Hepatocyte (in vitro differentiated cells): ENCODE results near the gene RBM17. TPM values are rescaled to one million over a fixed set of nuclear protein-coding genes. Genes with fewer than 3 reads are reported as not detected.

Experiments
- DNase-seq: peaks from one replicate; pipeline ENCODE4 v3.0.0-alpha.2; 2016; ENCODE audit warnings: low spot score
- H2AFZ ChIP-seq: fragments of 200-600 bp; sonication (generic); 2 replicates; pipeline ENCODE4 v1.6.0; 2016; ENCODE audit warnings: antibody characterized with exemption, mild to moderate bottlenecking
- H3K27ac ChIP-seq: fragments of 200-600 bp; sonication (generic); 2 replicates; pipeline ENCODE4 v1.5.1; 2016; ENCODE audit warnings: mild to moderate bottlenecking
- H3K27me3 ChIP-seq: fragments of 200-600 bp; sonication (generic); 2 replicates; pipeline ENCODE4 v1.6.1; 2016
- H3K36me3 ChIP-seq: fragments of 200-600 bp; sonication (generic); replicated peaks from 2 replicates; pipeline ENCODE4 v1.5.1; 2016; ENCODE audit warnings: low read depth; ENCODE audit not compliant: insufficient read depth
- H3K4me1 ChIP-seq: fragments of 200-600 bp; sonication (generic); 2 replicates; pipeline ENCODE4 v1.5.1; 2016; ENCODE audit warnings: mild to moderate bottlenecking, moderate library complexity; ENCODE audit not compliant: insufficient read depth
- H3K4me2 ChIP-seq: fragments of 200-600 bp; sonication (generic); 2 replicates; pipeline ENCODE4 v1.6.0; 2016
- H3K4me3 ChIP-seq: fragments of 200-600 bp; sonication (generic); 2 replicates; pipeline ENCODE4 v1.5.1; 2016; ENCODE audit warnings: mild to moderate bottlenecking
- H3K79me2 ChIP-seq: fragments of 200-600 bp; sonication (generic); 2 replicates; pipeline ENCODE4 v1.6.0; 2017; ENCODE audit warnings: mild to moderate bottlenecking
- H3K9me2 ChIP-seq: fragments of 200-600 bp; sonication (generic); replicated peaks from 2 replicates; pipeline ENCODE4 v1.6.0; 2017; ENCODE audit warnings: mild to moderate bottlenecking; ENCODE audit not compliant: insufficient read depth
- H3K9me3 ChIP-seq: fragments of 200-600 bp; sonication (generic); 2 replicates; pipeline ENCODE4 v1.5.1; 2016; ENCODE audit warnings: low read depth, mild to moderate bottlenecking
- H4K20me1 ChIP-seq: fragments of 200-600 bp; sonication (generic); 2 replicates; pipeline ENCODE4 v1.6.0; 2016; ENCODE audit warnings: mild to moderate bottlenecking; ENCODE audit not compliant: insufficient read depth, poor library complexity, severe bottlenecking
- CTCF ChIP-seq: fragments of 200-600 bp; sonication (generic); IDR thresholded peaks from 2 replicates; pipeline ENCODE4 v1.5.1; 2016; ENCODE audit warnings: antibody characterized with exemption, mild to moderate bottlenecking; ENCODE audit not compliant: poor library complexity
- EZH2 ChIP-seq: fragments of 200-600 bp; sonication (generic); IDR thresholded peaks from 2 replicates; pipeline ENCODE4 v1.6.1; 2016; ENCODE audit warnings: antibody characterized with exemption, mild to moderate bottlenecking, borderline replicate concordance
- EZH2phosphoT487 ChIP-seq: fragments of 200-600 bp; sonication (generic); IDR thresholded peaks from one replicate; pipeline ENCODE4 v1.6.1; 2018; ENCODE audit warnings: antibody characterized with exemption, mild to moderate bottlenecking, low read depth, moderate library complexity; ENCODE audit not compliant: unreplicated experiment, severe bottlenecking
- WGBS: methylation state at CpG from one replicate; pipeline ENCODE4 v1.1.6; 2016; ENCODE audit warnings: low lambda C conversion rate; ENCODE audit errors: missing lambda C conversion rate; 5-methylcytosine and 5-hydroxymethylcytosine counted together
- polyA plus RNA-seq: library from polyadenylated mRNA; unstranded; fragments of >200 nt; fragmentation: Nextera tagmentation; extraction: Ambion mirVana; gene quantifications from 2 replicates; pipeline ENCODE4 v1.2.1, GENCODE V29; 2016
- total RNA-seq: library from RNA; depleted of rRNA; stranded (reverse); fragments of >200 nt; gene quantifications from 2 replicates; pipeline ENCODE4 v1.2.3, GENCODE V29; 2014

The RBM17 gene
- total and polyA plus RNA-seq, 2 experiments from 2014 or later = 46.7 to 112 TPM

- 95% methylated on average over 13 of the region's 14 CpGs for WGBS
- Histone ChIP-seq H3K4me3 (no peak overlapping the region), H3K27ac (no peak overlapping the region), H3K4me1 (no peaks in the 10 kb centered on the region), H3K4me2 (no peak overlapping the region), H3K36me3 (no peaks in the 10 kb centered on the region), H3K79me2 (no peaks in the 10 kb centered on the region), H3K9me2 (no peaks in the 10 kb centered on the region), H3K9me3 (no peaks in the 10 kb centered on the region), H3K27me3 (no peaks in the 10 kb centered on the region), H4K20me1 (no peaks in the 10 kb centered on the region), H2AFZ (no peak overlapping the region)
- TF ChIP-seq CTCF = no peak
- TF ChIP-seq EZH2 = no peak
- TF ChIP-seq EZH2phosphoT487 = no peak
- no peak for DNase-seq
Observed at GRCh38 chr10:6154566-6154965, 65.7 kb downstream of the RBM17 start.

GRCh38 chr10:6158276-6158675 lies 69.4 kb downstream of the RBM17 start:
- no peak for TF ChIP-seq EZH2phosphoT487
- TF ChIP-seq CTCF = no peak
- TF ChIP-seq EZH2 = no peak
- Histone ChIP-seq H3K4me2 (no peak overlapping the region), H2AFZ (no peak overlapping the region), H3K4me3 (no peak overlapping the region), H3K36me3 (no peaks in the 10 kb centered on the region), H3K27ac (peak overlapping the region; percentile 10), H3K79me2 (no peaks in the 10 kb centered on the region), H4K20me1 (no peaks in the 10 kb centered on the region), H3K9me2 (no peaks in the 10 kb centered on the region), H3K27me3 (no peaks in the 10 kb centered on the region), H3K9me3 (no peaks in the 10 kb centered on the region), H3K4me1 (no peaks in the 10 kb centered on the region)
- WGBS = 95% methylated on average over 7 of the region's 7 CpGs
- no peak for DNase-seq

- Histone ChIP-seq H3K4me2 (no peak overlapping the region), H4K20me1 (no peaks in the 10 kb centered on the region), H3K27me3 (no peaks in the 10 kb centered on the region), H3K79me2 (peaks cover 8% of the 10 kb centered on the region), H3K4me1 (peaks cover 6% of the 10 kb centered on the region), H2AFZ (no peak overlapping the region), H3K9me3 (no peaks in the 10 kb centered on the region), H3K4me3 (no peak overlapping the region), H3K36me3 (no peaks in the 10 kb centered on the region), H3K27ac (peak overlapping the region; percentile 68), H3K9me2 (no peaks in the 10 kb centered on the region)
- WGBS = 73% methylated on average over 3 of the region's 3 CpGs
- DNase-seq = peak; percentile 47
- TF ChIP-seq CTCF (no peak), EZH2phosphoT487 (no peak), EZH2 (no peak)
Observed at GRCh38 chr10:6161921-6162320, 73.1 kb downstream of the RBM17 start.
